Keratinocyte (primary cell): ENCODE results near the gene SLC43A1. TPM values are rescaled to one million over a fixed set of nuclear protein-coding genes. Genes with fewer than 3 reads are reported as not detected.

Experiments
- DNase-seq: peaks from one replicate; pipeline ENCODE4 v3.0.0-alpha.2; 2011; ENCODE audit warnings: low read depth, missing footprints, low spot score
- FAIRE-seq: peaks from 2 replicates; lab custom pipeline; 2011; peaks lifted over from hg19 to GRCh38; lab: Jason Lieb, UNC
- H2AFZ ChIP-seq: 2 replicates; pipeline ENCODE4 v1.6.0; 2012; ENCODE audit warnings: low read length, control low read depth, inconsistent platforms; ENCODE audit not compliant: control insufficient read depth
- H3K27ac ChIP-seq: 2 replicates; pipeline ENCODE4 v1.5.1; 2011; ENCODE audit warnings: low read length; ENCODE audit not compliant: control insufficient read depth, insufficient read depth
- H3K27me3 ChIP-seq: 3 replicates; pipeline ENCODE4 v1.6.0; 2011; ENCODE audit warnings: low read length; ENCODE audit not compliant: control insufficient read depth, insufficient read depth; ENCODE audit errors: extremely low read depth
- H3K36me3 ChIP-seq, 2 experiments: 2 replicates in 1 of 2; 3 replicates in 1 of 2; pipeline ENCODE4 v1.5.1; 2011; ENCODE audit warnings: low read length in 2 of 2, mild to moderate bottlenecking in 1 of 2; ENCODE audit not compliant: control insufficient read depth in 2 of 2, insufficient read depth in 2 of 2; ENCODE audit errors: extremely low read depth in 1 of 2
- H3K4me1 ChIP-seq: 3 replicates; pipeline ENCODE4 v1.5.1; 2011; ENCODE audit warnings: low read length; ENCODE audit not compliant: control insufficient read depth, insufficient read depth; ENCODE audit errors: extremely low read depth
- H3K4me2 ChIP-seq: 3 replicates; pipeline ENCODE4 v1.6.0; 2011; ENCODE audit warnings: low read depth, low read length; ENCODE audit not compliant: control insufficient read depth, insufficient read depth; ENCODE audit errors: extremely low read depth
- H3K4me3 ChIP-seq, 3 experiments: fragments of 200-600 bp in 1 of 3; sonication (generic) in 1 of 3; 2 replicates in 2 of 3; 3 replicates in 1 of 3; pipeline ENCODE4 v1.5.1; 2011 to 2016; ENCODE audit warnings: low read length in 3 of 3, mild to moderate bottlenecking in 3 of 3, control low read depth in 2 of 3, inconsistent platforms in 1 of 3, low read depth in 1 of 3, mixed read lengths in 1 of 3, mixed run types in 1 of 3, moderate library complexity in 1 of 3; ENCODE audit not compliant: control insufficient read depth in 2 of 3, insufficient read depth in 2 of 3; ENCODE audit errors: extremely low read depth in 1 of 3
- H3K79me2 ChIP-seq: 2 replicates; pipeline ENCODE4 v1.6.0; 2012; ENCODE audit warnings: low read length; ENCODE audit not compliant: control insufficient read depth, insufficient read depth
- H3K9ac ChIP-seq: 3 replicates; pipeline ENCODE4 v1.6.0; 2011; ENCODE audit warnings: low read length; ENCODE audit not compliant: control insufficient read depth, insufficient read depth; ENCODE audit errors: extremely low read depth
- H3K9me1 ChIP-seq: 3 replicates; pipeline ENCODE4 v1.6.0; 2011; ENCODE audit warnings: low read length; ENCODE audit not compliant: control insufficient read depth, insufficient read depth; ENCODE audit errors: extremely low read depth
- H3K9me3 ChIP-seq: 2 replicates; pipeline ENCODE4 v1.5.1; 2012; ENCODE audit warnings: low read depth, low read length; ENCODE audit not compliant: control insufficient read depth
- H4K20me1 ChIP-seq: 3 replicates; pipeline ENCODE4 v1.6.0; 2011; ENCODE audit warnings: low read length; ENCODE audit not compliant: control insufficient read depth, insufficient read depth; ENCODE audit errors: extremely low read depth
- CTCF ChIP-seq, 3 experiments: IDR thresholded peaks in 1 of 3; conservative IDR thresholded peaks in 1 of 3; optimal IDR thresholded peaks in 1 of 3; 2 replicates in 2 of 3; 3 replicates in 1 of 3; pipeline versions ENCODE3 to v1.5.1; 2011; ENCODE audit warnings: low read length in 3 of 3, mild to moderate bottlenecking in 3 of 3, moderate library complexity in 2 of 3, control low read depth in 1 of 3, inconsistent platforms in 1 of 3; ENCODE audit not compliant: insufficient read depth in 2 of 3; ENCODE audit errors: extremely low read depth in 1 of 3
- EZH2 ChIP-seq: IDR thresholded peaks from one replicate; pipeline ENCODE4 v1.6.1; 2012; ENCODE audit warnings: inconsistent platforms, mild to moderate bottlenecking, low read length, moderate library complexity
- dilution Hi-C: fragments of 300-500 bp; cut with MboI; formaldehyde crosslinking; loops from one replicate; pipeline ENCODE4 v1.7.0; 2020; ENCODE audit warnings: low sequenced_read_pairs; ENCODE audit not compliant: extremely low pct_ligation_motif_present
- polyA plus RNA-seq, 5 experiments: library from polyadenylated mRNA; depleted of rRNA in 3 of 5; stranded (reverse) in 3 of 5; stranded (forward) in 1 of 5; unstranded in 1 of 5; fragments of >200 nt; gene quantifications; 1 replicate in 1 of 5; 2 replicates in 3 of 5; 3 replicates in 1 of 5; pipeline versions ENCODE4 v1.2.1 to v1.2.3, GENCODE V29; 2011 to 2012; ENCODE audit warnings: missing spikeins in 2 of 5, low read depth in 1 of 5, low replicate concordance in 1 of 5

SLC43A1 gene
- polyA plus RNA-seq, 1 donor (not counting 4 experiments of a cell fraction or from before 2014, with no cell fraction given): 0.75 TPM

GRCh38 chr11:57460758-57461749, 54.4 kb downstream of the SLC43A1 start:
- H3K27ac ChIP-seq: no peak overlapping the region
- DNase-seq (no peak), FAIRE-seq (no peak)
- no peaks in the 10 kb centered on the region for H3K36me3 ChIP-seq
- peaks cover 42% of the 10 kb centered on the region for H3K27me3 ChIP-seq
- no peaks in the 10 kb centered on the region for H3K9me1 ChIP-seq
- H4K20me1 ChIP-seq: no peaks in the 10 kb centered on the region
- H3K4me1 ChIP-seq: peaks cover 20% of the 10 kb centered on the region
- dilution Hi-C loops: no loop called here
- H3K79me2 ChIP-seq: no peaks in the 10 kb centered on the region
- peak; percentile 65 for TF ChIP-seq EZH2
- TF ChIP-seq CTCF (optimal IDR thresholded peaks at IDR 0.05 in 1 of 3, IDR thresholded peaks at IDR 0.05 in 1 of 3, conservative IDR thresholded peaks at IDR 0.05 in 1 of 3; ENCODE audit: extremely low read depth in 1 of 3, insufficient read depth in 2 of 3, low read length in 3 of 3): no peak
- no peaks in the 10 kb centered on the region for H3K9me3 ChIP-seq
- H3K4me3 ChIP-seq: no peak overlapping the region
- H3K9ac ChIP-seq: no peak overlapping the region
- no peak overlapping the region for H2AFZ ChIP-seq
- no peak overlapping the region for H3K4me2 ChIP-seq

- Histone ChIP-seq H3K4me3 (peak within 1 kb of the TSS; percentile 8 to 79 (median 70)), H3K4me1 (peaks cover 20% of the 10 kb centered on the region), H3K9me1 (no peaks in the 10 kb centered on the region), H3K27me3 (peaks cover 42% of the 10 kb centered on the region), H3K27ac (no peak within 1 kb of the TSS), H3K9me3 (no peaks in the 10 kb centered on the region), H3K4me2 (peak within 1 kb of the TSS; percentile 93), H3K36me3 (no peaks in the 10 kb centered on the region), H3K79me2 (no peaks in the 10 kb centered on the region), H2AFZ (peak within 1 kb of the TSS; percentile 56), H3K9ac (peak within 1 kb of the TSS; percentile 52), H4K20me1 (no peaks in the 10 kb centered on the region)
- dilution Hi-C loops: no loop called here
- DNase-seq (no peak), FAIRE-seq (no peak)
- TF ChIP-seq CTCF (optimal IDR thresholded peaks at IDR 0.05 in 1 of 3, IDR thresholded peaks at IDR 0.05 in 1 of 3, conservative IDR thresholded peaks at IDR 0.05 in 1 of 3; ENCODE audit: extremely low read depth in 1 of 3, insufficient read depth in 2 of 3, low read length in 3 of 3) (peak in 2 of 3 experiments; percentile 4 to 49), EZH2 (no peak)
Observed at GRCh38 chr11:57460022-57460757, 55.3 kb downstream of the SLC43A1 start, which contains the start of gene RTN4RL2. RTN4RL2 (plus strand) TSS chr11:57460528; CDS start chr11:57460866, 338 bp downstream.
